ENCODE results near the gene CHODL.

- TF ChIP-seq, protein P1, sequence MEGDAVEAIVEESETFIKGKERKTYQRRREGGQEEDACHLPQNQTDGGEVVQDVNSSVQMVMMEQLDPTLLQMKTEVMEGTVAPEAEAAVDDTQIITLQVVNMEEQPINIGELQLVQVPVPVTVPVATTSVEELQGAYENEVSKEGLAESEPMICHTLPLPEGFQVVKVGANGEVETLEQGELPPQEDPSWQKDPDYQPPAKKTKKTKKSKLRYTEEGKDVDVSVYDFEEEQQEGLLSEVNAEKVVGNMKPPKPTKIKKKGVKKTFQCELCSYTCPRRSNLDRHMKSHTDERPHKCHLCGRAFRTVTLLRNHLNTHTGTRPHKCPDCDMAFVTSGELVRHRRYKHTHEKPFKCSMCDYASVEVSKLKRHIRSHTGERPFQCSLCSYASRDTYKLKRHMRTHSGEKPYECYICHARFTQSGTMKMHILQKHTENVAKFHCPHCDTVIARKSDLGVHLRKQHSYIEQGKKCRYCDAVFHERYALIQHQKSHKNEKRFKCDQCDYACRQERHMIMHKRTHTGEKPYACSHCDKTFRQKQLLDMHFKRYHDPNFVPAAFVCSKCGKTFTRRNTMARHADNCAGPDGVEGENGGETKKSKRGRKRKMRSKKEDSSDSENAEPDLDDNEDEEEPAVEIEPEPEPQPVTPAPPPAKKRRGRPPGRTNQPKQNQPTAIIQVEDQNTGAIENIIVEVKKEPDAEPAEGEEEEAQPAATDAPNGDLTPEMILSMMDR (IDR thresholded peaks at IDR 0.05), result no peak
- TF ChIP-seq POLR2A (IDR thresholded peaks at IDR 0.05), result no peak
These were observed 22.3 kb upstream of the CHODL start for GRCh38 chr21:18222346-18222745.
